Islet of Langerhans (tissue), 1 donor: ENCODE data around the gene MEIKIN.
"Not testable (repeated sequence)": the region's sequence is repeated elsewhere in the genome, so short reads cannot be mapped to it uniquely, and the experiment has no call there.

Source experiments
- FAIRE-seq: peaks from one replicate; lab custom pipeline; 2011; peaks lifted over from hg19 to GRCh38; lab: Jason Lieb, UNC

The MEIKIN gene

GRCh38 chr5:131902266-131902665, 43.2 kb downstream of the MEIKIN start:
- FAIRE-seq: not testable (repeated sequence)

GRCh38 chr5:131899686-131900085, 45.8 kb downstream of the MEIKIN start:
- no peak for FAIRE-seq

GRCh38 chr5:131883984-131884383, 61.5 kb downstream of the MEIKIN start:
- FAIRE-seq: no peak

- no peak for FAIRE-seq
Observed at GRCh38 chr5:131879705-131880104, 65.8 kb downstream of the MEIKIN start.

- FAIRE-seq: no peak
Observed at GRCh38 chr5:131877873-131878272, 67.6 kb downstream of the MEIKIN start.

- not testable (repeated sequence) for FAIRE-seq
Observed at GRCh38 chr5:131871251-131871650, 74.2 kb downstream of the MEIKIN start.

GRCh38 chr5:131867524-131867923, 77.9 kb downstream of the MEIKIN start:
- no peak for FAIRE-seq

- FAIRE-seq: no peak
Observed at GRCh38 chr5:131863700-131864099, 81.8 kb downstream of the MEIKIN start.

GRCh38 chr5:131857388-131857787, 88.1 kb downstream of the MEIKIN start:
- FAIRE-seq: no peak

GRCh38 chr5:131855452-131855851, 90.0 kb downstream of the MEIKIN start:
- no peak for FAIRE-seq

GRCh38 chr5:131854134-131854533, 91.3 kb downstream of the MEIKIN start:
- no peak for FAIRE-seq

- FAIRE-seq: no peak
Observed at GRCh38 chr5:131848662-131849061, 96.8 kb downstream of the MEIKIN start.

GRCh38 chr5:131846536-131846935, 98.9 kb downstream of the MEIKIN start:
- no peak for FAIRE-seq

- no peak for FAIRE-seq
Observed at GRCh38 chr5:131845828-131846227, 99.6 kb downstream of the MEIKIN start.

- FAIRE-seq: not testable (repeated sequence)
Observed at GRCh38 chr5:131842971-131843370, 102.5 kb downstream of the MEIKIN start.

GRCh38 chr5:131832702-131833101, 112.8 kb downstream of the MEIKIN start:
- not testable (repeated sequence) for FAIRE-seq

- no peak for FAIRE-seq
Observed at GRCh38 chr5:131825404-131826013, 120.0 kb downstream of the MEIKIN start.

- FAIRE-seq: no peak
Observed at GRCh38 chr5:131824631-131825030, 120.8 kb downstream of the MEIKIN start.

- no peak for FAIRE-seq
Observed at GRCh38 chr5:131821221-131821620, 124.2 kb downstream of the MEIKIN start.

- FAIRE-seq: no peak
Observed at GRCh38 chr5:131818001-131818724, 127.3 kb downstream of the MEIKIN start.

GRCh38 chr5:131814990-131815389, 130.5 kb downstream of the MEIKIN start:
- no peak for FAIRE-seq

GRCh38 chr5:131812371-131813160, 132.9 kb downstream of the MEIKIN start:
- FAIRE-seq: no peak
